Ovary (tissue), 9 donors: Measurements from ENCODE around the gene EHD3. TPM values are rescaled to one million over a fixed set of nuclear protein-coding genes. Genes with fewer than 3 reads are reported as not detected.

Experiments used
- DNase-seq, 5 donors: peaks; one replicate each; pipeline ENCODE4 v3.0.0-alpha.2; 2019 to 2020
- H3K27ac ChIP-seq, 2 donors: fragments of 200-600 bp; one replicate each; pipeline versions ENCODE4 v1.5.1 to v1.8.0; 2019 to 2022
- H3K27me3 ChIP-seq: fragments of 200-600 bp; one replicate; pipeline ENCODE4 v1.8.0; 2022
- H3K36me3 ChIP-seq: fragments of 200-600 bp; sonication (generic); one replicate; pipeline ENCODE4 v1.5.1; 2019
- H3K4me1 ChIP-seq: one replicate; pipeline ENCODE4 v1.8.1; 2013; ENCODE audit warnings: mild to moderate bottlenecking, moderate library complexity; ENCODE audit not compliant: insufficient read depth
- H3K4me3 ChIP-seq: fragments of 200-600 bp; sonication (generic); one replicate; pipeline ENCODE4 v1.5.1; 2017
- H3K9me3 ChIP-seq, 2 donors: fragments of 200-600 bp in 1 of 2; sonication (generic) in 1 of 2; one replicate each; pipeline versions ENCODE4 v1.5.1 to v1.8.1; 2013 to 2019; ENCODE audit warnings: mild to moderate bottlenecking in 1 of 2, moderate library complexity in 1 of 2
- EP300 ChIP-seq: sonication (generic); formaldehyde crosslinking; IDR thresholded peaks from one replicate; pipeline ENCODE4 v1.6.1; 2017; ENCODE audit warnings: antibody characterized with exemption
- POLR2A ChIP-seq: fragments of 450-650 bp; IDR thresholded peaks from one replicate; pipeline ENCODE4 v1.6.1; 2017; ENCODE audit warnings: antibody characterized with exemption, mild to moderate bottlenecking, moderate library complexity
- WGBS, 3 donors: extraction: QIAGEN DNeasy Blood & Tissue Kit in 1 of 3; methylation state at CpG; one replicate each; pipeline versions ENCODE4 v1.1.5 to v1.1.7; 2013 to 2017; 5-methylcytosine and 5-hydroxymethylcytosine counted together
- intact Hi-C, 4 donors: fragments of 100-400 bp; cut with DNase I; formaldehyde crosslinking; loops; one replicate each; pipeline versions ENCODE4 v1.11.0 to v1.15.1; 2022 to 2023
- polyA plus RNA-seq, 2 donors: library from polyadenylated mRNA; stranded (reverse); fragments of 200-250 nt in 1 of 2; fragments of 350-450 nt in 1 of 2; fragmentation: Illumina TruSeq in 1 of 2; extraction: RNeasy Lipid Tissue Mini Kit (QIAGEN cat#74804) in 1 of 2; gene quantifications; one replicate each; pipeline ENCODE4 v1.2.3, GENCODE V29; 2013 to 2014
- total RNA-seq, 7 donors: library from RNA; depleted of rRNA in 2 of 7; stranded (reverse); fragments of >200 nt in 2 of 7; fragmentation: NEBNext Ultra II Directional in 3 of 7; extraction: Animal tissue kit (Norgen Biotek cat#: 25700) in 3 of 7; gene quantifications; one replicate each; pipeline versions ENCODE4 v1.1.0 to v1.2.4, GENCODE V29; 2016 to 2023
- TF ChIP-seq, protein P1 (sequence below), 3 donors: fragments of 450-650 bp in 2 of 3; fragments of 200-600 bp in 1 of 3; IDR thresholded peaks; one replicate each; pipeline versions ENCODE4 v1.5.1 to v1.8.0; 2016 to 2022; ENCODE audit warnings: antibody characterized with exemption in 3 of 3, mild to moderate bottlenecking in 1 of 3
- donor health status: DM: no; HTN: no; CAD: no; lungs with moderate emphysema.
- donor health status: DM: no; HTN: no; CAD: no.
- donor health status: Bipolar disorder and iron deficiency.
- donor health status: DM: yes; HTN: yes; CAD: no.
- donor health status: DM: no; HTN: no; CAD: no.
- donor health status: DM: yes; HTN: yes; CAD: no.

The EHD3 gene
- total and polyA plus RNA-seq, 9 donors, result 2.8 to 10.6 (median 3.5) TPM

GRCh38 chr2:31193806-31194205 is 40.1 kb upstream of the EHD3 start:
- intact Hi-C loops, result no loop called here
- Histone ChIP-seq H3K27me3 (no peaks in the 10 kb centered on the region), H3K4me3 (no peak overlapping the region), H3K4me1 (no peaks in the 10 kb centered on the region), H3K27ac (no peak overlapping the region), H3K9me3 (no peaks in the 10 kb centered on the region), H3K36me3 (no peaks in the 10 kb centered on the region)
- TF ChIP-seq EP300 (no peak), POLR2A (no peak)
- TF ChIP-seq, protein P1, sequence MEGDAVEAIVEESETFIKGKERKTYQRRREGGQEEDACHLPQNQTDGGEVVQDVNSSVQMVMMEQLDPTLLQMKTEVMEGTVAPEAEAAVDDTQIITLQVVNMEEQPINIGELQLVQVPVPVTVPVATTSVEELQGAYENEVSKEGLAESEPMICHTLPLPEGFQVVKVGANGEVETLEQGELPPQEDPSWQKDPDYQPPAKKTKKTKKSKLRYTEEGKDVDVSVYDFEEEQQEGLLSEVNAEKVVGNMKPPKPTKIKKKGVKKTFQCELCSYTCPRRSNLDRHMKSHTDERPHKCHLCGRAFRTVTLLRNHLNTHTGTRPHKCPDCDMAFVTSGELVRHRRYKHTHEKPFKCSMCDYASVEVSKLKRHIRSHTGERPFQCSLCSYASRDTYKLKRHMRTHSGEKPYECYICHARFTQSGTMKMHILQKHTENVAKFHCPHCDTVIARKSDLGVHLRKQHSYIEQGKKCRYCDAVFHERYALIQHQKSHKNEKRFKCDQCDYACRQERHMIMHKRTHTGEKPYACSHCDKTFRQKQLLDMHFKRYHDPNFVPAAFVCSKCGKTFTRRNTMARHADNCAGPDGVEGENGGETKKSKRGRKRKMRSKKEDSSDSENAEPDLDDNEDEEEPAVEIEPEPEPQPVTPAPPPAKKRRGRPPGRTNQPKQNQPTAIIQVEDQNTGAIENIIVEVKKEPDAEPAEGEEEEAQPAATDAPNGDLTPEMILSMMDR (IDR thresholded peaks at IDR 0.05), result no peak
- 85 to 94% (median 88%) methylated on average over 4 of the region's 4 CpGs for WGBS, 3 donors
- DNase-seq, result no peak

- TF ChIP-seq POLR2A (no peak), EP300 (no peak)
- TF ChIP-seq, protein P1 (IDR thresholded peaks at IDR 0.05), result no peak
- Histone ChIP-seq H3K36me3 (no peaks in the 10 kb centered on the region), H3K27ac (no peak overlapping the region), H3K4me1 (no peaks in the 10 kb centered on the region), H3K27me3 (no peaks in the 10 kb centered on the region), H3K4me3 (no peak overlapping the region), H3K9me3 (no peaks in the 10 kb centered on the region)
- no peak for DNase-seq
- 88 to 98% (median 91%) methylated on average over 2 of the region's 2 CpGs for WGBS, 3 donors
- intact Hi-C loops, result no loop called here
These were observed 37.3 kb upstream of the EHD3 start for GRCh38 chr2:31196622-31197021.

DNA sequence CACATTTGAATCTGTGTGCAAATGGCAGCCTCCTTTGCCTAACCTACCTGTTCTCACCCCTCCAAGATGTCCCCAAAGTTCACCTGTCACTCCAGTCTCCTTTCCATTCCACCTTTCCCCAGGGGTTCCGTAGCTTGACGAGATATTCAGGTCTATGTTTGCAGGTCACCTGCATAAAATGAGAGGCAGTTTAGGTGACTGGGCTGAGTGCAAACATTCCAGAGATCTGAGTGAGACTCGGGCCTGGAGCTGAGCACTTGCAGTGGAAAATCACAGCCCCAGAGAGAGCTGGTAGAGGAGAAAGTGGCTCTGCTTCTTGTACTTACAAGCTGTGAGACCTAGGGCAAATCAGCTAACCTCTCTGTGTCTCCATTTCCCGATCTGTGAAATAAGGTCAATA is 36.8 kb upstream of the EHD3 start:
- Histone ChIP-seq H3K9me3 (no peaks in the 10 kb centered on the region), H3K36me3 (no peaks in the 10 kb centered on the region), H3K4me3 (no peak overlapping the region), H3K4me1 (no peaks in the 10 kb centered on the region), H3K27me3 (no peaks in the 10 kb centered on the region), H3K27ac (no peak overlapping the region)
- no peak for DNase-seq
- no peak for TF ChIP-seq POLR2A
- TF ChIP-seq, protein P1 (IDR thresholded peaks at IDR 0.05), result no peak
- TF ChIP-seq EP300, result no peak
- intact Hi-C loops, result no loop called here
- 84 to 87% (median 86%) methylated on average over 4 of the region's 4 CpGs for WGBS, 3 donors

DNA sequence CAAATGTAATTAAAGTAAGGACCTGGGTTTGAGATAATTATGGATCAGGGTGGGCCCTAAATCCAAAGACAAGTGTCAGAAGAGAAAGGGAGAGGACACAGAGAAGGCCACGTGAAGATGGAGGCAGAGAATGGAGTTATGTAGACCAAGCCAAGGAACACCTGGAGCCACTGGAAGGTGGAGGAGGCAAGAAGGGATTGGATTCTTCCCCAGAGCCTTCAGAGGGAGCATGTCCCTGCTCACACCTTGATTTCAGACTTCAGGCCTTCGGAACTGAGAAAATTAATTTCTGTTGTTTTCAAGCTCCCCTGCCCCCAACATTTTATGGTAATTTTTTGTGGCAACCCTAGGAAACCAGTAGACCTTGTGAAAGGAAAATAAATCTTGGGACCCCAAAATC is 36.3 kb upstream of the EHD3 start:
- no peak for TF ChIP-seq EP300
- no peak for TF ChIP-seq POLR2A
- TF ChIP-seq, protein P1 (IDR thresholded peaks at IDR 0.05), result no peak
- no peak for DNase-seq
- H3K4me3 ChIP-seq, result no peak overlapping the region
- 73 to 84% (median 80%) methylated on average over 2 of the region's 2 CpGs for WGBS, 3 donors
- no peaks in the 10 kb centered on the region for H3K36me3 ChIP-seq
- no peaks in the 10 kb centered on the region for H3K9me3 ChIP-seq
- no peaks in the 10 kb centered on the region for H3K4me1 ChIP-seq
- intact Hi-C loops, result no loop called here
- H3K27me3 ChIP-seq, result no peaks in the 10 kb centered on the region
- H3K27ac ChIP-seq, result no peak overlapping the region

- H3K4me1 ChIP-seq, result no peaks in the 10 kb centered on the region
- TF ChIP-seq, protein P1 (IDR thresholded peaks at IDR 0.05), result no peak
- no peak for TF ChIP-seq POLR2A
- no peaks in the 10 kb centered on the region for H3K9me3 ChIP-seq
- 65 to 74% (median 66%) methylated on average over 4 of the region's 4 CpGs for WGBS, 3 donors
- no peak for DNase-seq
- H3K36me3 ChIP-seq, result no peaks in the 10 kb centered on the region
- intact Hi-C loops, result no loop called here
- H3K27me3 ChIP-seq, result no peaks in the 10 kb centered on the region
- H3K4me3 ChIP-seq, result no peak overlapping the region
- H3K27ac ChIP-seq, result no peak overlapping the region
These were observed 34.7 kb upstream of the EHD3 start for GRCh38 chr2:31199206-31199605.
